ENCODE measurements around the gene ARPC1B. TPM values are rescaled to one million over a fixed set of nuclear protein-coding genes. Genes with fewer than 3 reads are reported as not detected.

ARPC1B gene
- total and polyA plus RNA-seq, 2 experiments from 2014 or later, result 101 to 132 TPM

DNA sequence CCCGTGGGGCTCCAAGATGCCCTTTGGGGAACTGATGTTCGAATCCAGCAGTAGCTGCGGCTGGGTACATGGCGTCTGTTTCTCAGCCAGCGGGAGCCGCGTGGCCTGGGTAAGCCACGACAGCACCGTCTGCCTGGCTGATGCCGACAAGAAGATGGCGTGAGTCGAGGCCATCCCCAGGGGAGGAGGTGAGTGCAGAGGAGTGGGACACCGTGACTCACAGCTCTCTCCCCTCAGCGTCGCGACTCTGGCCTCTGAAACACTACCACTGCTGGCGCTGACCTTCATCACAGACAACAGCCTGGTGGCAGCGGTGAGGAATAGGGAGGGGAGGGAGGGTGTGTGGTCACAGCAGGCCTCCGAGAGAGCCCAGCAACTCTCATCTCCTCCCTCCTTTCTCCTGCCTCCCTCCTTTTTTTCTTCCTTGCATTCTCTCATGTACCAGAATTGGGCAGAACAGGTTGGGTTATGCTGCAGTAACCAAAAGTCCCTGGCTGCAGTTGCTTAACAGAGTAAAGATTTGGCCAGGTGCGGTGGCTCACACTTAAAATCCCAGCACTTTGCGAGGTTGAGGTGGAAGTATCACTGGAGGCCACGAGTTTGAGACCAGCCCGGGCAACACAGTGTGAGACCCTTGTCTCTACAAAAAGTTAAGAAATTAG is 16.5 kb downstream of the ARPC1B start:
- DNase-seq (ENCODE audit: low spot score), result no peak
- Mint-ChIP-seq H3K27ac (no peak overlapping the region), H3K4me3 (peak overlapping the region; percentile 29; the same call in 1 of the 3 replicates)

More for the DNA sequence above, 16.5 kb downstream of the ARPC1B start:
- peaks cover 10% of the 10 kb centered on the region; the same call in 1 of the 2 replicates for H4K20me1 ChIP-seq (replicated peaks; ENCODE audit: insufficient read depth)
- Mint-ChIP-seq H3K4me1 (peaks cover 13% of the 10 kb centered on the region), H3K9me3 (no peaks in the 10 kb centered on the region), H3K27me3 (ENCODE audit: insufficient read depth, low read depth, poor library complexity) (peaks cover 26% of the 10 kb centered on the region), H3K36me3 (ENCODE audit: low read depth) (peaks cover 42% of the 10 kb centered on the region)
- H3K4me2 ChIP-seq, result no peak overlapping the region
- no peak overlapping the region for H3K4me3 ChIP-seq
- no peak for ATAC-seq
- no peaks in the 10 kb centered on the region for H3K79me2 ChIP-seq (replicated peaks; ENCODE audit: insufficient read depth)
- H3K4me1 ChIP-seq (ENCODE audit: insufficient read depth), result peaks cover 5% of the 10 kb centered on the region; the same call in 1 of the 2 replicates
- H3K36me3 ChIP-seq (ENCODE audit: insufficient read depth), result peaks cover 6% of the 10 kb centered on the region; the same call in 1 of the 2 replicates
- no peaks in the 10 kb centered on the region for H3K27me3 ChIP-seq (ENCODE audit: insufficient read depth)
- no peaks in the 10 kb centered on the region for H3K9me2 ChIP-seq (ENCODE audit: insufficient read depth)
- peaks cover 29% of the 10 kb centered on the region for H3F3A ChIP-seq (replicated peaks; ENCODE audit: low read depth)
- no peak for TF ChIP-seq NANOG (IDR thresholded peaks at IDR 0.05; ENCODE audit: borderline replicate concordance)
- TF ChIP-seq POLR2AphosphoS5 (IDR thresholded peaks at IDR 0.05; ENCODE audit: low read depth), result no peak
- TF ChIP-seq, protein P1, sequence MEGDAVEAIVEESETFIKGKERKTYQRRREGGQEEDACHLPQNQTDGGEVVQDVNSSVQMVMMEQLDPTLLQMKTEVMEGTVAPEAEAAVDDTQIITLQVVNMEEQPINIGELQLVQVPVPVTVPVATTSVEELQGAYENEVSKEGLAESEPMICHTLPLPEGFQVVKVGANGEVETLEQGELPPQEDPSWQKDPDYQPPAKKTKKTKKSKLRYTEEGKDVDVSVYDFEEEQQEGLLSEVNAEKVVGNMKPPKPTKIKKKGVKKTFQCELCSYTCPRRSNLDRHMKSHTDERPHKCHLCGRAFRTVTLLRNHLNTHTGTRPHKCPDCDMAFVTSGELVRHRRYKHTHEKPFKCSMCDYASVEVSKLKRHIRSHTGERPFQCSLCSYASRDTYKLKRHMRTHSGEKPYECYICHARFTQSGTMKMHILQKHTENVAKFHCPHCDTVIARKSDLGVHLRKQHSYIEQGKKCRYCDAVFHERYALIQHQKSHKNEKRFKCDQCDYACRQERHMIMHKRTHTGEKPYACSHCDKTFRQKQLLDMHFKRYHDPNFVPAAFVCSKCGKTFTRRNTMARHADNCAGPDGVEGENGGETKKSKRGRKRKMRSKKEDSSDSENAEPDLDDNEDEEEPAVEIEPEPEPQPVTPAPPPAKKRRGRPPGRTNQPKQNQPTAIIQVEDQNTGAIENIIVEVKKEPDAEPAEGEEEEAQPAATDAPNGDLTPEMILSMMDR (conservative IDR thresholded peaks at IDR 0.05; ENCODE audit: low read depth in 2 of 2), result no peak
- TF ChIP-seq CREB1 (CRISPR knock-in tag; IDR thresholded peaks at IDR 0.05; ENCODE audit: low read depth), result no peak
- TF ChIP-seq, protein P2, sequence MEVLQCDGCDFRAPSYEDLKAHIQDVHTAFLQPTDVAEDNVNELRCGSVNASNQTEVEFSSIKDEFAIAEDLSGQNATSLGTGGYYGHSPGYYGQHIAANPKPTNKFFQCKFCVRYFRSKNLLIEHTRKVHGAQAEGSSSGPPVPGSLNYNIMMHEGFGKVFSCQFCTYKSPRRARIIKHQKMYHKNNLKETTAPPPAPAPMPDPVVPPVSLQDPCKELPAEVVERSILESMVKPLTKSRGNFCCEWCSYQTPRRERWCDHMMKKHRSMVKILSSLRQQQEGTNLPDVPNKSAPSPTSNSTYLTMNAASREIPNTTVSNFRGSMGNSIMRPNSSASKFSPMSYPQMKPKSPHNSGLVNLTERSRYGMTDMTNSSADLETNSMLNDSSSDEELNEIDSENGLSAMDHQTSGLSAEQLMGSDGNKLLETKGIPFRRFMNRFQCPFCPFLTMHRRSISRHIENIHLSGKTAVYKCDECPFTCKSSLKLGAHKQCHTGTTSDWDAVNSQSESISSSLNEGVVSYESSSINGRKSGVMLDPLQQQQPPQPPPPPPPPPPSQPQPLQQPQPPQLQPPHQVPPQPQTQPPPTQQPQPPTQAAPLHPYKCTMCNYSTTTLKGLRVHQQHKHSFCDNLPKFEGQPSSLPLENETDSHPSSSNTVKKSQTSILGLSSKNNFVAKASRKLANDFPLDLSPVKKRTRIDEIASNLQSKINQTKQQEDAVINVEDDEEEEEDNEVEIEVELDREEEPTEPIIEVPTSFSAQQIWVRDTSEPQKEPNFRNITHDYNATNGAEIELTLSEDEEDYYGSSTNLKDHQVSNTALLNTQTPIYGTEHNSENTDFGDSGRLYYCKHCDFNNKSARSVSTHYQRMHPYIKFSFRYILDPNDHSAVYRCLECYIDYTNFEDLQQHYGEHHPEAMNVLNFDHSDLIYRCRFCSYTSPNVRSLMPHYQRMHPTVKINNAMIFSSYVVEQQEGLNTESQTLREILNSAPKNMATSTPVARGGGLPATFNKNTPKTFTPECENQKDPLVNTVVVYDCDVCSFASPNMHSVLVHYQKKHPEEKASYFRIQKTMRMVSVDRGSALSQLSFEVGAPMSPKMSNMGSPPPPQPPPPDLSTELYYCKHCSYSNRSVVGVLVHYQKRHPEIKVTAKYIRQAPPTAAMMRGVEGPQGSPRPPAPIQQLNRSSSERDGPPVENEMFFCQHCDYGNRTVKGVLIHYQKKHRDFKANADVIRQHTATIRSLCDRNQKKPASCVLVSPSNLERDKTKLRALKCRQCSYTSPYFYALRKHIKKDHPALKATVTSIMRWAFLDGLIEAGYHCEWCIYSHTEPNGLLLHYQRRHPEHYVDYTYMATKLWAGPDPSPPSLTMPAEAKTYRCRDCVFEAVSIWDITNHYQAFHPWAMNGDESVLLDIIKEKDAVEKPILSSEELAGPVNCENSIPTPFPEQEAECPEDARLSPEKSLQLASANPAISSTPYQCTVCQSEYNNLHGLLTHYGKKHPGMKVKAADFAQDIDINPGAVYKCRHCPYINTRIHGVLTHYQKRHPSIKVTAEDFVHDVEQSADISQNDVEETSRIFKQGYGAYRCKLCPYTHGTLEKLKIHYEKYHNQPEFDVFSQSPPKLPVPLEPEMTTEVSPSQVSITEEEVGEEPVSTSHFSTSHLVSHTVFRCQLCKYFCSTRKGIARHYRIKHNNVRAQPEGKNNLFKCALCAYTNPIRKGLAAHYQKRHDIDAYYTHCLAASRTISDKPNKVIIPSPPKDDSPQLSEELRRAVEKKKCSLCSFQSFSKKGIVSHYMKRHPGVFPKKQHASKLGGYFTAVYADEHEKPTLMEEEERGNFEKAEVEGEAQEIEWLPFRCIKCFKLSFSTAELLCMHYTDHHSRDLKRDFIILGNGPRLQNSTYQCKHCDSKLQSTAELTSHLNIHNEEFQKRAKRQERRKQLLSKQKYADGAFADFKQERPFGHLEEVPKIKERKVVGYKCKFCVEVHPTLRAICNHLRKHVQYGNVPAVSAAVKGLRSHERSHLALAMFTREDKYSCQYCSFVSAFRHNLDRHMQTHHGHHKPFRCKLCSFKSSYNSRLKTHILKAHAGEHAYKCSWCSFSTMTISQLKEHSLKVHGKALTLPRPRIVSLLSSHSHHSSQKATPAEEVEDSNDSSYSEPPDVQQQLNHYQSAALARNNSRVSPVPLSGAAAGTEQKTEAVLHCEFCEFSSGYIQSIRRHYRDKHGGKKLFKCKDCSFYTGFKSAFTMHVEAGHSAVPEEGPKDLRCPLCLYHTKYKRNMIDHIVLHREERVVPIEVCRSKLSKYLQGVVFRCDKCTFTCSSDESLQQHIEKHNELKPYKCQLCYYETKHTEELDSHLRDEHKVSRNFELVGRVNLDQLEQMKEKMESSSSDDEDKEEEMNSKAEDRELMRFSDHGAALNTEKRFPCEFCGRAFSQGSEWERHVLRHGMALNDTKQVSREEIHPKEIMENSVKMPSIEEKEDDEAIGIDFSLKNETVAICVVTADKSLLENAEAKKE (CRISPR knock-in tag; IDR thresholded peaks at IDR 0.05), result no peak
- TF ChIP-seq, protein P3, sequence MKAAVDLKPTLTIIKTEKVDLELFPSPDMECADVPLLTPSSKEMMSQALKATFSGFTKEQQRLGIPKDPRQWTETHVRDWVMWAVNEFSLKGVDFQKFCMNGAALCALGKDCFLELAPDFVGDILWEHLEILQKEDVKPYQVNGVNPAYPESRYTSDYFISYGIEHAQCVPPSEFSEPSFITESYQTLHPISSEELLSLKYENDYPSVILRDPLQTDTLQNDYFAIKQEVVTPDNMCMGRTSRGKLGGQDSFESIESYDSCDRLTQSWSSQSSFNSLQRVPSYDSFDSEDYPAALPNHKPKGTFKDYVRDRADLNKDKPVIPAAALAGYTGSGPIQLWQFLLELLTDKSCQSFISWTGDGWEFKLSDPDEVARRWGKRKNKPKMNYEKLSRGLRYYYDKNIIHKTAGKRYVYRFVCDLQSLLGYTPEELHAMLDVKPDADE (IDR thresholded peaks at IDR 0.05), result no peak
- TF ChIP-seq EZH2phosphoT487 (IDR thresholded peaks at IDR 0.05; ENCODE audit: unreplicated experiment), result no peak
- no peak for TF ChIP-seq EZH2 (IDR thresholded peaks at IDR 0.05; ENCODE audit: low read depth, unreplicated experiment)
- TF ChIP-seq REST (IDR thresholded peaks at IDR 0.05; ENCODE audit: unreplicated experiment), result no peak
- no peak for TF ChIP-seq ZNF114 (CRISPR knock-in tag; IDR thresholded peaks at IDR 0.05)
- TF ChIP-seq ZNF331 (CRISPR knock-in tag; IDR thresholded peaks at IDR 0.05; ENCODE audit: low read depth), result no peak
- TF ChIP-seq JUNB (IDR thresholded peaks at IDR 0.05; ENCODE audit: unreplicated experiment), result no peak
- no peak overlapping the region for H2AFZ ChIP-seq
- H3K27ac ChIP-seq (ENCODE audit: low read depth), result no peak overlapping the region

Measured in GM23338 (cell line).